Measurements from ENCODE around the gene TRPV3. TPM values are rescaled to one million over a fixed set of nuclear protein-coding genes. Genes with fewer than 3 reads are reported as not detected.

The TRPV3 gene
- total and polyA plus RNA-seq, 2 donors from 2014 or later, result 0.13 to 1.2 TPM

GRCh38 chr17:3554440-3554839 lies 3.2 kb downstream of the TRPV3 start:
- Histone ChIP-seq H3K27ac (ENCODE audit: low read depth in 2 of 2, low read length in 2 of 2) (no peak overlapping the region), H3K27me3 (ENCODE audit: control insufficient read depth, insufficient read depth, low read length) (no peaks in the 10 kb centered on the region), H3K4me1 (ENCODE audit: control insufficient read depth in 2 of 3, insufficient read depth in 2 of 3, low read depth in 1 of 3, low read length in 3 of 3) (no peaks in the 10 kb centered on the region), H3K4me3 (ENCODE audit: low read length in 3 of 3) (no peak overlapping the region), H3K36me3 (ENCODE audit: control insufficient read depth in 2 of 3, insufficient read depth in 3 of 3, low read length in 3 of 3) (no peaks in the 10 kb centered on the region), H3K9me3 (ENCODE audit: control insufficient read depth in 2 of 3, insufficient read depth in 1 of 3, low read length in 3 of 3) (no peaks in the 10 kb centered on the region), H3K9ac (ENCODE audit: low read length in 3 of 3) (no peak overlapping the region)
- FAIRE-seq (no peak), DNase-seq (peak in 1 of 5 donors; percentile 63)
- no peak for TF ChIP-seq CTCF (IDR thresholded peaks at IDR 0.05; ENCODE audit: borderline replicate concordance, extremely low read depth, insufficient read depth)
- intact Hi-C loops (cut with DNase I), result no loop called here

- Histone ChIP-seq H3K27me3 (ENCODE audit: control insufficient read depth, insufficient read depth, low read length) (no peaks in the 10 kb centered on the region), H3K4me3 (ENCODE audit: low read length in 3 of 3) (no peak overlapping the region), H3K9ac (ENCODE audit: low read length in 3 of 3) (no peak overlapping the region), H3K4me1 (ENCODE audit: control insufficient read depth in 2 of 3, insufficient read depth in 2 of 3, low read depth in 1 of 3, low read length in 3 of 3) (no peaks in the 10 kb centered on the region), H3K36me3 (ENCODE audit: control insufficient read depth in 2 of 3, insufficient read depth in 3 of 3, low read length in 3 of 3) (no peaks in the 10 kb centered on the region), H3K27ac (ENCODE audit: low read depth in 2 of 2, low read length in 2 of 2) (no peak overlapping the region), H3K9me3 (ENCODE audit: control insufficient read depth in 2 of 3, insufficient read depth in 1 of 3, low read length in 3 of 3) (no peaks in the 10 kb centered on the region)
- no peak for FAIRE-seq
- TF ChIP-seq CTCF (IDR thresholded peaks at IDR 0.05; ENCODE audit: borderline replicate concordance, extremely low read depth, insufficient read depth), result no peak
- intact Hi-C loops (cut with DNase I), result no loop called here
- DNase-seq, result peak in 1 of 5 donors; percentile 29
Observed at GRCh38 chr17:3553419-3554401, 3.9 kb downstream of the TRPV3 start.

- H3K9me3 ChIP-seq (ENCODE audit: control insufficient read depth in 2 of 3, insufficient read depth in 1 of 3, low read length in 3 of 3), result no peaks in the 10 kb centered on the region
- no peaks in the 10 kb centered on the region for H3K4me1 ChIP-seq (ENCODE audit: control insufficient read depth in 2 of 3, insufficient read depth in 2 of 3, low read depth in 1 of 3, low read length in 3 of 3)
- intact Hi-C loops (cut with DNase I), result no loop called here
- no peak overlapping the region for H3K9ac ChIP-seq (ENCODE audit: low read length in 3 of 3)
- H3K27ac ChIP-seq (ENCODE audit: low read depth in 2 of 2, low read length in 2 of 2), result no peak overlapping the region
- FAIRE-seq, result no peak
- no peaks in the 10 kb centered on the region for H3K27me3 ChIP-seq (ENCODE audit: control insufficient read depth, insufficient read depth, low read length)
- DNase-seq, result no peak
- H3K4me3 ChIP-seq (ENCODE audit: low read length in 3 of 3), result no peak overlapping the region
- no peak for TF ChIP-seq CTCF (IDR thresholded peaks at IDR 0.05; ENCODE audit: borderline replicate concordance, extremely low read depth, insufficient read depth)
- H3K36me3 ChIP-seq (ENCODE audit: control insufficient read depth in 2 of 3, insufficient read depth in 3 of 3, low read length in 3 of 3), result no peaks in the 10 kb centered on the region
Observed at GRCh38 chr17:3552916-3553315, 4.7 kb downstream of the TRPV3 start.
